Cardiac fibroblast (primary cell): Measurements from ENCODE around the gene TSR1.

Experiments used
- DNase-seq, 2 donors: peaks; one replicate each; pipeline versions ENCODE4 v3.0.0 to v3.0.0-alpha.2; 2010; ENCODE audit warnings: low read depth in 2 of 2
- H3K4me3 ChIP-seq, 2 donors: replicated peaks in 1 of 2; 1 replicate in 1 of 2; 2 replicates in 1 of 2; pipeline ENCODE4 v1.5.1; 2011; ENCODE audit warnings: low read depth in 2 of 2, low read length in 2 of 2, mild to moderate bottlenecking in 2 of 2, moderate library complexity in 1 of 2
- TF ChIP-seq, protein P1 (sequence below): IDR thresholded peaks from one replicate; pipeline ENCODE4 v1.5.1; 2011; ENCODE audit warnings: low read depth, mild to moderate bottlenecking, low read length, inconsistent platforms

Gene TSR1

DNA sequence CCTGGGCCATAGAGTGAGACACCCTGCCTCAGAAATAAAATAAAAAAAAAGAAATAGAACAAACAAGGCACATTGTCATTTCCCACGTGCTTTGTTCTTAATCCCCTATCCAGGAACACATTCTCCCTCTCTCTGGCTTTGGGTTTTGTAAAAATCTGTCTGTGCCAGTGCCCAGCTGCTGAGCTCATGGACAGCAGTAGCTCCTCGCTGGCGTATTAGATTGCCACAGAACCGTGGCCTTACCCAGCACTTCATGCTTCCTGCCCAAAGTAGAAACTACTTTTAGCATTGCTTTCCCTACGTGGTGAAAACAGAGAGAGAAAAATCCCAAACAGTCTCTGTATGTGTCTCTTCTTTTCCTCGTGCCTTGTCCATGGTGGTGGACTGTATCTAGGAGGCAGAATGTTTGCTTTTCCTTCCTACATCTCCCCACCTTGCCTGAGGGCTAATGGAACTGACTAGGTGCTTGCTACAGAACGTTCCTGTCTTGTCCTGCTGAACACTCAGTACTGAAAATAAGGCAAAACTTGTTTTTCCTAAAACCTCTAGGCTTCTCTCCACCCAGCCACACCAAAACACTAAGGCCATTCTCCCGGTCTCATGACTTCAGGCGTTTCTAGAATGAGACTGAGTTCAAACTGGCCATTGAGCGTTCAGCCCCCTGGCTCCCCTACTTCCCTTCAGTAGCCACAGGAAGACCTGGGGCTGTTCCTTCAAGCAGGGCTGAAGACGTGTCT, 38.5 kb upstream of the TSR1 start:
- H3K4me3 ChIP-seq: no peak overlapping the region
- no peak for DNase-seq
- TF ChIP-seq, protein P1, sequence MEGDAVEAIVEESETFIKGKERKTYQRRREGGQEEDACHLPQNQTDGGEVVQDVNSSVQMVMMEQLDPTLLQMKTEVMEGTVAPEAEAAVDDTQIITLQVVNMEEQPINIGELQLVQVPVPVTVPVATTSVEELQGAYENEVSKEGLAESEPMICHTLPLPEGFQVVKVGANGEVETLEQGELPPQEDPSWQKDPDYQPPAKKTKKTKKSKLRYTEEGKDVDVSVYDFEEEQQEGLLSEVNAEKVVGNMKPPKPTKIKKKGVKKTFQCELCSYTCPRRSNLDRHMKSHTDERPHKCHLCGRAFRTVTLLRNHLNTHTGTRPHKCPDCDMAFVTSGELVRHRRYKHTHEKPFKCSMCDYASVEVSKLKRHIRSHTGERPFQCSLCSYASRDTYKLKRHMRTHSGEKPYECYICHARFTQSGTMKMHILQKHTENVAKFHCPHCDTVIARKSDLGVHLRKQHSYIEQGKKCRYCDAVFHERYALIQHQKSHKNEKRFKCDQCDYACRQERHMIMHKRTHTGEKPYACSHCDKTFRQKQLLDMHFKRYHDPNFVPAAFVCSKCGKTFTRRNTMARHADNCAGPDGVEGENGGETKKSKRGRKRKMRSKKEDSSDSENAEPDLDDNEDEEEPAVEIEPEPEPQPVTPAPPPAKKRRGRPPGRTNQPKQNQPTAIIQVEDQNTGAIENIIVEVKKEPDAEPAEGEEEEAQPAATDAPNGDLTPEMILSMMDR: no peak

DNA sequence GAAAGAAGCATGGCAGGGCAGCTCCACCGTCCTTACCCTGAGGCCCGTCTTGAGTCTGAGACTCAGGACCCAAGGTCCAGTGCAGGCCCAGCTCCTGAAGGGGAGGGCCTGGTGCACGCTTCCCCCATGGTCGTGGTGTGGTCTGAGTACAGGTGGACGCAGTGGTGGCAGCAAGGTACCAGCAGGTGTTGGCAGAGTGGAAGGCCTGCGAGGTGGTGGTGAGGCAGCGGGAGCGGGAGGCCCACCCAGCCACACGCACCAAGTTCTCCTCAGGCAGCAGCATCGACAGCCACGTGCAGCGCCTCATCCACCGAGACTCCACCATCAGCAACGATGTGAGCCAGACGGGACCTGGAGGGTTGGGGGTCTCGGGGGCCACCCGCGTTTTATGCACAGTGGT, 36.9 kb upstream of the TSR1 start:
- TF ChIP-seq, protein P1: no peak
- DNase-seq: no peak
- H3K4me3 ChIP-seq: no peak overlapping the region

DNA sequence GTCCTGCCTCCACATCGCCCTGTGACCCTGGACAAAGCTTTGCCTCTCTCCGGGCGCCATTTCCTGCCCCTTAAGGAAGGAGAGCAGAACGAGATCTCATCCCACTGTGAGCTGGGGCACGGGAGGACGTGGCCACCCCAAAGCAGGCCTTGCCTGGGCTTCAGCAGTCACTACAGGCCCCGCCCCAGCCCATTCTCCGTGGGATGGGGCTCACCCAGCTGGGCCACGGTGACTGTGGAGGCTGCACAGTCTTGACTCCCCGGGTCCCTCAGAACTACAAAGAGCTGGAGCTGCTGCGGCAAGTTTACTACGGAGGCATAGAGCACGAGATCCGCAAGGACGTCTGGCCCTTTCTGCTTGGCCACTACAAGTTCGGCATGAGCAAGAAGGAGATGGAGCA, 36.4 kb upstream of the TSR1 start:
- no peak overlapping the region for H3K4me3 ChIP-seq
- DNase-seq: no peak
- TF ChIP-seq, protein P1: no peak

DNA sequence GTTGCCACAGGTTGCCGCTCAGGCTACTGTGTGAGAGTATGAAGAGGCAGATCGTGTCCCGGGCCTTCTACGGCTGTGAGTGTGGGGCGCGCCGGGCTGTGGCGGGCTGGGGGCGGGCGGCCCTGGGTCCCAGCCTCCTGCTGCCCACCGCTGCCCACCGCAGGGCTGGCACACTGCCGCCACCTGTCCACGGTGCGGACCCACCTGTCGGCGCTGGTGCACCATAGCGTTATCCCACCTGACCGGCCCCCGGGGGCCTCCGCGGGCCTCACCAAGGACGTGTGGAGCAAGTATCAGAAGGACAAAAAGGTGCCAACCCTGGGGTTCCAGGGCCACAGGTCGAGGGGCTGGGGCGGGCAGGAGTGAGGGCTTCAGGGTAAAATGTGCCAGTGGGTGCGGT, 35.9 kb upstream of the TSR1 start:
- TF ChIP-seq, protein P1: no peak
- H3K4me3 ChIP-seq: no peak overlapping the region
- no peak for DNase-seq

DNA sequence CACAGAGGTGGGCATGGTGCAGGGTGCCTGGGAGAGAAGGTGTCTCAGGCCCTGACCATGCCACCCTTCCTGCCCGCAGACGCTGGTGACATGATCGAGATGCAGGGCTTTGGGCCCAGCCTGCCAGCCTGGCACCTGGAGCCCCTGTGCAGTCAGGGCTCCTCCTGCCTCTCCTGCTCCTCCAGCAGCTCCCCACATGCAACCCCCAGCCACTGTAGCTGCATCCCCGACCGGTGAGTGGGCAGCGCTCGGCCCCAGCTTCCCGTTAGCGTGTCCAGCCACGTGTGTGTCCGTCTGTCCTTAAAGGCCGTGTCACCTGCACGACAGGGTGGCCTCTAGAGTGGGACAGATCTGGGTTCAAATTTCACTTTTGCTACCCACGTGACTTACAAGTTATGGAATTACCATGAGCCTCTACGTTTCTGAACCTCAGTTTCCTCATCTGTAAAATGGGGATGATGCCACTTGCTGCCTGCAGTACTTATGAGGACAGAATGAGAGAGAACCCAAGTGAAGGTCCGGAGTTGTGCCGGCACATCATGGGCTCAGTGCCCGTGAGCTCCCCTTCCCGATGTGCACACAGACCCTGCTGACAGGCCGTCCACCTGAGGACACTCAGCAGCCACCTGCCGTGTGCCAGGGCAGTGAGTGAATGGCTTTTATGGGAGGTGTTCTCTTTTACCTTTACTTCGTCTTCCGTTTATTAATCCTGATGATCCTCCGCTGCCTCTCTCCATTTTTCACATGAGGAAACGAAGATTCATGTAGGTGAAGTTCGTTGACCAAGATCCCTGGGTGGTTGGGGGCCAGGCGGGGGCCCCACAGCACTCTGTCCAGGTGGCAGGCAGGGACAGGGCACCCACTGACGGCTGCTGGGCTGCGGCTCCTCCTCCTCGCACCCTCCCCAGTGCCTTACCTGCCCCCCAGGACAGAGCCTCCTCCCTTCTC, 35.2 kb upstream of the TSR1 start:
- DNase-seq: no peak
- no peak overlapping the region for H3K4me3 ChIP-seq
- TF ChIP-seq, protein P1: no peak

DNA sequence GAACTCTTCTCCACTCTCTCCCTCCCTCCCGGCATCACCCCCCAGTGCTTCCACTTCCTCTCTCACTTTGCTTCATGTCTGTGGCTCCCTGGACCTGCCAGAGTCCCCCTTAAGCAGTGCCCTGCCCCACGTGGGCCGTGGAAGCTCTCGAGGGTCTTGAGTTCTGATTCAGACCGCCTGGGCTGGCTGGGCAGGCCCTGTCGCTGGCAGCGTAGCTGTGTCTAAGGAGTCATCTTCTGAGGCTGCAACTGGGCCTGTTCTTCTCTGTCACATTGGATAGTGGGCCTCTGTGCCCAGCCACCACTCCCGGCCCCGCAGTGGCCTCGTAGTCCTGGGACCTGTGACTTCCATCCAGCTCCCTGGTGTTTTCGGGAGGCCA, 33.9 kb upstream of the TSR1 start:
- TF ChIP-seq, protein P1: no peak
- no peak overlapping the region for H3K4me3 ChIP-seq
- no peak for DNase-seq
